CD8-positive, alpha-beta memory T cell (primary cell): Measurements from ENCODE around the gene KIFAP3. TPM values are rescaled to one million over a fixed set of nuclear protein-coding genes. Genes with fewer than 3 reads are reported as not detected.
"Not testable (repeated sequence)": the region's sequence is repeated elsewhere in the genome, so short reads cannot be mapped to it uniquely, and the experiment has no call there.

Source experiments
- CTCF ChIA-PET: fragments of 350-600 bp; sonication (Branson Sonifier 250); formaldehyde crosslinking; loops from one replicate; lab custom pipeline; 2021; ENCODE audit warnings: antibody characterized with exemption; lab: Charles Lee
- POLR2A ChIA-PET: fragments of 350-600 bp; sonication (Branson Sonifier 250); formaldehyde crosslinking; loops from one replicate; lab custom pipeline; 2021; ENCODE audit warnings: antibody characterized with exemption; lab: Charles Lee
- DNase-seq, 5 donors: peaks; one replicate each; pipeline versions ENCODE4 v3.0.0 to v3.0.0-alpha.2; 2020 to 2022; ENCODE audit warnings: mixed read lengths in 1 of 5
- H3K27ac ChIP-seq: one replicate; pipeline ENCODE4 v1.7.0; 2013; ENCODE audit warnings: low read depth, mild to moderate bottlenecking, low read length, moderate library complexity
- H3K27me3 ChIP-seq: 2 replicates; pipeline ENCODE4 v1.7.0; 2013; ENCODE audit warnings: low read length, mild to moderate bottlenecking; ENCODE audit not compliant: insufficient read depth, poor library complexity, severe bottlenecking
- H3K36me3 ChIP-seq: 2 replicates; pipeline ENCODE4 v1.7.0; 2013; ENCODE audit warnings: mild to moderate bottlenecking, low read length, moderate library complexity; ENCODE audit not compliant: insufficient read depth
- H3K4me1 ChIP-seq: 2 replicates; pipeline ENCODE4 v1.7.0; 2013; ENCODE audit warnings: mild to moderate bottlenecking, low read length, moderate library complexity; ENCODE audit not compliant: insufficient read depth
- H3K4me3 ChIP-seq: 2 replicates; pipeline ENCODE4 v1.7.0; 2013; ENCODE audit warnings: mild to moderate bottlenecking, low read length
- H3K9me3 ChIP-seq: 2 replicates; pipeline ENCODE4 v1.7.0; 2013; ENCODE audit warnings: mild to moderate bottlenecking, low read length
- H3K27ac Mint-ChIP-seq, 8 donors: one replicate each; pipeline ENCODE4 v1.8.0; 2020 to 2021; ENCODE audit warnings: mixed read lengths in 8 of 8, mild to moderate bottlenecking in 6 of 8, inconsistent platforms in 3 of 8, moderate library complexity in 3 of 8
- H3K27me3 Mint-ChIP-seq, 2 donors: one replicate each; pipeline ENCODE4 v1.8.0; 2020 to 2021; ENCODE audit warnings: mixed read lengths in 2 of 2, mild to moderate bottlenecking in 1 of 2, moderate library complexity in 1 of 2
- H3K36me3 Mint-ChIP-seq, 3 donors: one replicate each; pipeline ENCODE4 v1.8.0; 2020 to 2021; ENCODE audit warnings: mixed read lengths in 3 of 3, inconsistent platforms in 1 of 3, mild to moderate bottlenecking in 1 of 3
- H3K4me1 Mint-ChIP-seq, 3 donors: one replicate each; pipeline ENCODE4 v1.8.0; 2020 to 2021; ENCODE audit warnings: mixed read lengths in 3 of 3, inconsistent platforms in 1 of 3, mild to moderate bottlenecking in 1 of 3
- H3K4me3 Mint-ChIP-seq, 7 donors: one replicate each; pipeline ENCODE4 v1.8.0; 2020 to 2021; ENCODE audit warnings: mixed read lengths in 7 of 7, mild to moderate bottlenecking in 6 of 7, moderate library complexity in 4 of 7, inconsistent platforms in 2 of 7
- H3K9me3 Mint-ChIP-seq, 5 donors: one replicate each; pipeline ENCODE4 v1.8.0; 2020 to 2022; ENCODE audit warnings: mixed read lengths in 5 of 5, mild to moderate bottlenecking in 3 of 5, moderate library complexity in 2 of 5, inconsistent platforms in 1 of 5
- polyA plus RNA-seq: library from polyadenylated mRNA; unstranded; fragments of 300-500 nt; fragmentation: Illumina TruSeq; gene quantifications from one replicate; pipeline ENCODE4 v1.2.3, GENCODE V29; 2021
- total RNA-seq, 2 experiments: library from RNA; stranded (reverse); gene quantifications; one replicate each; pipeline ENCODE4 v1.2.3, GENCODE V29; 2021

KIFAP3 gene
- total and polyA plus RNA-seq, 3 experiments from 2014 or later: 17.4 to 23.8 (median 23.2) TPM

- H3K9me3 ChIP-seq, CTCF ChIA-PET, DNase-seq, H3K27me3 Mint-ChIP-seq, POLR2A ChIA-PET, H3K4me3 ChIP-seq, H3K27ac ChIP-seq, H3K4me1 ChIP-seq, H3K4me3 Mint-ChIP-seq, H3K9me3 Mint-ChIP-seq, H3K27me3 ChIP-seq: not testable (repeated sequence)
- peaks cover 58% of the 10 kb centered on the region for H3K36me3 ChIP-seq
- Mint-ChIP-seq H3K27ac (peak overlapping the region in 1 of 8 donors; percentile 21), H3K4me1 (peaks cover 18 to 26% (median 20%) of the 10 kb centered on the region in 3 donors), H3K36me3 (peaks cover 46 to 92% (median 59%) of the 10 kb centered on the region in 3 donors)
These were observed 202.5 kb downstream of the KIFAP3 start for GRCh38 chr1:169871988-169872387.

Other genes with a start within 250 kb of the KIFAP3 start
- gene SCYL3, start 180.8 kb downstream of the KIFAP3 start, total RNA-seq: 10 to 100 TPM; 12.7 to 13.1 TPM
- 13.5 TPM for gene SCYL3, start 180.8 kb downstream of the KIFAP3 start, polyA plus RNA-seq
- not detected for gene NTMT2, start 71.3 kb upstream of the KIFAP3 start, total RNA-seq
- gene NTMT2, start 71.3 kb upstream of the KIFAP3 start, polyA plus RNA-seq: not detected